ENCODE results near the gene PTGFRN.
A peak's percentile ranks its signal among the peaks of the same experiment; 100 is the strongest.
"Not testable (repeated sequence)": the region's sequence is repeated elsewhere in the genome, so short reads cannot be mapped to it uniquely, and the experiment has no call there.

PTGFRN gene

DNA sequence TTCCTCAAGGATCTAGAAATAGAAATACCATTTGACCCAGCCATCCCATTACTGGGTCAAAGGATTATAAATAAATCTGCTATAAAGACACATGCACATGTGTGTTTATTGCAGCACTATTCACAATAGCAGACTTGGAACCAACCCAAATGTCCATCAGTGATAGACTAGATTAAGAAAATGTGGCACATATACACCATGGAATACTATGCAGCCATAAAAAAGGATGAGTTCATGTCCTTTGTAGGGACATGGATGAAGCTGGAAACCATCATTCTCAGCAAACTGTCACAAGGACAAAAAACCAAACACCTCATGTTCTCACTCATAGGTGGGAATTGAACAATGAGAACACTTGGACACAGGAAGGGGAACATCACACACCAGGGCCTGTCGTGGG, 70.6 kb downstream of the PTGFRN start:
- not testable (repeated sequence) for DNase-seq

DNA sequence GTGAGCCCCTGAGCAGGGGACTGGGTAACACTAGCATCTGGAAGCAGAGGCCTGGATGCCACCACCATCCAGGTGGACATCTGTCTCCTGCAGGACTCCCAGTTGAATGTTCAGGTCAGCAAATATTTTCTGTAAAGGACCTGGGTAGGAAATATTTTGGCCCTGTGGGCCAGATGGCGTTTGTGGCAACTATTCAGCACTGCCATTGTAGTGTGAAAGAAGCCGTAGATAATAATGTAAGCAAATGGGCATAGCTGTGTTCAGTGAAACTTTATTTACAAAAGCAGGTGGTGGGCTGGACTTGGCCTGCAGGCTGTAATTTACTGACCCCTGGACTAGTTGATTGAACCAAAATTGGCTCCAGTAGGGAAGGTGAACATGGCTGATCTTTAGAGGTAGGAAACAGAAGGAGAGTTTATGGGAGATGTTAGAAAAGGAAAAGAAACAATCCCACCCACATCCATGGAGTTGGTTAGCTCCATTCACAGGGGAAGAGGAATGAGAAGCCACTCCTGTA, 71.9 kb downstream of the PTGFRN start:
- no peak for DNase-seq

DNA sequence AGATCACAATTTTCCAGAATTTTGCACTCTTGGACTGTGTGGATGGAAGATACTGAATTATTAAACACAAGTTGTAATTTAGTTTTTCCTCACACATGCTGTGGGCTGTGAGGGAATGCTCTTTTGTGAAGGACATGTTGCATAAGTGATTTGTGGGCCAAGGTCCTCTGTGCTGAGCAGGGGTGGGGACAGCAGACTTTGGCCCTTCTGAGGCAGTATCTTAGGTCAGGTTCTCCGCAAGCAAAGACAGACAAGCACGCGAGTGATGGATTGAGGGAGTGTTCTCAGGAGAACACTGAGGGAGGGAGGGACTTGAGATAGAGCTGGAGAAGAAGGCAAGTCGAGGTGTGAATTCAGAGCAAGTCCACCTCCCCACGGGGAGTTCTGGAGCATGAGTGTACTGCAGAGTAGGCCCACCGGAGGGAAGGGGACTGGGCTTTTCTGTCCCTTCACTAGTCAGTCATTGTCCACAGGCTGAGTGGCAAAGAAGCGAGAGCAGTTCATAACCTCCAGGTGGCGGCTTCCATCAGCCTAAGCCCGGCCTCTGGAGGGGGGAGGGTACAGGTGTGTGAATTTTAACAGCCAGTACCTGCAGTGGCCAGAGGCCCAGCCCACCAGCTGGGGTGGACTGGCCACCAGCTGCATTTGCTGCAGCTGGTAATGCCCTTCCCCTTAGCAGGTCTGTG, 72.7 kb downstream of the PTGFRN start:
- peak; percentile 24 for DNase-seq

DNA sequence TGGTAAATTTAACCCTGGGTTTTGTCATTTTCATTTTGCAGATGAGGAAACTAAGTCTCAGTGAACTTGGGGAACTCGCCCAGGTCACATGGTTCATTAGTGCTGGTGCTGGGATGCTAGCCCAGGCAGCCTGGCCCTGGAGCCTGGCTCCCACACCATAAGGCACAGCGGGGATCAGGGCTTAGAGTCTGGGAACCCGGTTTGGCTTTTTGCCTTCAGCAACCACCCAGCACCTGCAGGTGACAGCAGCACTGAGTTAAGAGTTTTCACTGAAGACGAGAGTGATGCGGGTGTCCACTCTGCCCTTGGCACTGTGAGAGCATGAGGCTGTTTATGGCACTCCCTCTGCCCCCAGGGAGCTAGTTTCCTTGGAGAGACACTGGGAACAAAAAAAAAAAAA, 73.4 kb downstream of the PTGFRN start:
- DNase-seq = no peak

DNA sequence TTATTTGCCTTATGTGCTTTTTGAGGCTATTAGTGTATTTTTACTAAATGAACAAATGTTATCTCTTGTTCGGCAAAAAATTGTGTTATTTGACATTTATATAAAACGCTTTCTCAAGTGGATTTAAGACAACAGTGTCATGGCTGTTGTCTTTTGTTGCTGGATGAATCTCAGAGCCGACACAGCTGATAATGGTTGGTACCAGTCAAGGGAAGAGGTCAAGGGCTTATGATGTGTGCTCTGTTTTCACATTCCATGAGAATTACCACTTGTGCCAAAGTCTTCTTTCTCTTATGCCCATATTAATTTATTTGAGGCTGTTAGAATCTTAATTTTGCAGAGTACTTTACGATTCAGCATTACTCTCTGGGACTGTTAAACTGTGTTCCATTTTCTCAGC, 74.0 kb downstream of the PTGFRN start:
- no peak for DNase-seq

DNA sequence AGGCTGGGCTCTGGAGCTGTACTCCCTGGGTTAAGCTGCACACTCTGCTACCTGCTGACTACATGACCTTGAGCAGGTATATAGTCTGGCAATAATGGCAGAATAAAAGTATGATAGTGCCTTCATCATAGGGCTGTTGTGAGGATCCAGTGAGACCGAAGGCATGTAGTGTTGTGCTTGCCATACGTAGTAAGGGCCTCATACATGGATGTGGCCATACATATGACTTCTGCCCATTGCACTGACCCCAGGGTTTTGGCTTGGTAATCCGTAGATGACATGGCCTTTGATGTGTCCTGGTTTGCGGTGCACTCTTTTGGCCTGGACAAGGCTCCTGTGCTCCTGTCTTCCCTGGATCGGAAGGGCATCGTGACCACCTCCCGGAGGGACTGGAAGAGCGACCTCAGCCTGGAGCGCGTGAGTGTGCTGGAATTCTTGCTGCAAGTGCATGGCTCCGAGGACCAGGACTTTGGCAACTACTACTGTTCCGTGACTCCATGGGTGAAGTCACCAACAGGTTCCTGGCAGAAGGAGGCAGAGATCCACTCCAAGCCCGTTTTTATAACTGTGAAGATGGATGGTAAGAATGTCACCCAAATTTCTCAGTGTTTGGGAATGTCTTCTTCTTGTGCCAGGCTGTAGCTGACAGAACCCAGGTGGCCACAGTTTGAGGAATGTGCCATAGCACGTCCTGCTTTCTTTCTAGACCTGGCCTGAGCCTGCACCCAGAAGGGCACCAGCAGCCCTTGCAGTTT, 74.9 kb downstream of the PTGFRN start:
- DNase-seq = no peak

DNA sequence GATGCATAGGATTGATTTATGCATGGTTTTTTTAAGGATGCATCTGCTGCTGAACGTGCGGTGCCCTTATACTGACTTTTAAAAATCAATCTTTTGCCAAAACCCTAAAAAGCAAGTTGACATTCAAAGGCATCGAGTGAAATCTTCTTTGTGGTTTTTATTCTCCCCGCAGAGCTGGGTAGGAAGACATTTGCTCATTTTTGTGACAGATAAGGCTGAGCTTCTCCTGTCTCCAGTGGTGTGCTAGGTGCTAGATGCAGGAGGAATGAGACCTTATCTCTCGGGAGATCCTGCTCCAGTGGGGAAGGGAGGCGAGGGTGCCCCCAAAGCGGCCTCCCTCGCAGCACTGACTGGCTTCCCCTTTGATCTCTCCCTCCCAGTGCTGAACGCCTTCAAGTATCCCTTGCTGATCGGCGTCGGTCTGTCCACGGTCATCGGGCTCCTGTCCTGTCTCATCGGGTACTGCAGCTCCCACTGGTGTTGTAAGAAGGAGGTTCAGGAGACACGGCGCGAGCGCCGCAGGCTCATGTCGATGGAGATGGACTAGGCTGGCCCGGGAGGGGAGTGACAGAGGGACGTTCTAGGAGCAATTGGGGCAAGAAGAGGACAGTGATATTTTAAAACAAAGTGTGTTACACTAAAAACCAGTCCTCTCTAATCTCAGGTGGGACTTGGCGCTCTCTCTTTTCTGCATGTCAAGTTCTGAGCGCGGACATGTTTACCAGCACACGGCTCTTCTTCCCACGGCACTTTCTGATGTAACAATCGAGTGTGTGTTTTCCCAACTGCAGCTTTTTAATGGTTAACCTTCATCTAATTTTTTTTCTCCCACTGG, 76.9 kb downstream of the PTGFRN start:
- DNase-seq = peak; percentile 59

DNA sequence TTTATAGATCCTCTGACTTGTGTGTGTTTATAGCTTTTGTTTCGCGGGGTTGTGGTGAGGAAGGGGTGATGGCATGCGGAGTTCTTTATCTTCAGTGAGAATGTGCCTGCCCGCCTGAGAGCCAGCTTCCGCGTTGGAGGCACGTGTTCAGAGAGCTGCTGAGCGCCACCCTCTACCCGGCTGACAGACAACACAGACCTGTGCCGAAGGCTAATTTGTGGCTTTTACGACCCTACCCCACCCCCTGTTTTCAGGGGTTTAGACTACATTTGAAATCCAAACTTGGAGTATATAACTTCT, 77.5 kb downstream of the PTGFRN start:
- peak; percentile 83 for DNase-seq

DNA sequence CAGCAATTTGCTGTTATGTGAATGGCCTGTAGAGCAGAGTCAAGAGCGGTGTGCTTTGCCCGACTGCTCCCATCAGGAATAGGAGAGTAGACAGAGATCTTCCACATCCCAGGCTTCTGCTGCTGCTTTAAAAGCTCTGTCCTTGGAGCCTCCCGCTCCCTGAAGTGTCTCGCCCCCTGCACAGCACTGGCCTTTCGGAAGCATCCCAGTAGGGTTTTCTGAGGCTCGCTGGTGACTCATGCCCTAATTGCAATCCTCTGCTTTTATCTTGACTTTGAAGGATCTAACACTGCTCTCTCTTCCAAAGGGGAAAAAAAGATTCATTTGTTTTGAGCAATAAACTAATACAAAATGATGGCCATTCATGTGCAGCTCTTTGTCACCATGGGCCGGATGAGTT, 78.5 kb downstream of the PTGFRN start:
- no peak for DNase-seq

DNA sequence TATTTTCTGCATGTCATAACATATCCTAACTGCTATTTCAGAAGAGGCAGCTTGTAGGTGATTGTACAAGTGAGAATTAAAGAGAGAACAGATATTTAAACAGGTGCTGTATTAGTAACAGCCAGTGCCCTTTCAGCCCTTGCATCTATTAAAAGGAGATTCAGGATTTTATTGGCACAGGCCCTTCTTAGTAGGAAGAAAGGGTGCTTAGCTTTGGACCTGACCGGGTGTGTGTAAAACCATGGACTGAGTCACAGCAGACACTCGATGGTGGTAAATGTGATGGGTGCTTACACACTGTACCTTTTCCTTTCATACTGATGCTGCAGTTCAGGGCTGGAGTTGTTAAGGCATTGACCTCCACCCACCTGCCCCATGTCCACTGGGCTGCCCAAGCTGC, 79.2 kb downstream of the PTGFRN start:
- no peak for DNase-seq

DNA sequence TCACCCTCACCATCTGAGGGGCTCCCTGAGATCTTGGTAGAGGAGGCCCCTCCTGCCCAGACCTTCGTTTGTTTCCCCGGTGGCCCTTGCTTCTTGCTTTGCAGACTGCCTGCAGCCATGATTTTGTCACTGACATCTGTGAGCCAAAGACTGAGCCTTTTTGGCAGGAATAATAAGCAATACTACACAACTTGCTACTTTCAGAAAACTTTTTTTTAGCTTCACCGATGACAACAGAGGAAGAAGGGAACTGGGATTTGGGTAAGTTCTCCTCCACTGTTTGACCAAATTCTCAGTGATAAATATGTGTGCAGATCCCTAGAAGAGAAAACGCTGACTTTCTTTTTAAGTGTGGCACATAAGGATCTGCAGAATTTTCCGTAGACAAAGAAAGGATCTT, 80.1 kb downstream of the PTGFRN start:
- DNase-seq = no peak

DNA sequence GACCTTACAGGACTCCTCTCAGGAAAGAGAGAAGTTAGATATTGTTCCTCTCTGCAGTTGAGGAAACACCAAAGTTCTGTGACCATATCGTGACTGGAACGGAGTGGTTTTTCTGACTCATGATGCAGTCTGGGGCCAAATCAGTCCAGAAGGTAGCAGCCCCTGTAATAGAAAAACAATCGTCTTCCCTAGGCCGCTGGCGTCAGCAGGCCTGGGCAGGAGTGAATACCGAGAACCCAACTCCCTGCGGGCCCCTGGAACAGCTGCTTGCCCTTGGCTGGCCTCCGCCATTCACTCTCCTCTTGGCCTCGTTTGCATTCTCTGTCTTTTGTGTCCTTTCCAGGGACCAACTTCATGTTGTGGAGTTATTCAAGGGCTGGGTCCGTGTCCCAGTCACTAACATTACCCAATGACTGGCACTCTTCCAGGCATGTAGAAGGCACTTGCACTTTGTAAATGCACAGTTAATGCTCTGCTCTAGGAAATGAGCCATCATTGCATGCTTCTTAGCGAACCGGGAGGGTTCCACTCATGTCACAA, 81.0 kb downstream of the PTGFRN start:
- no peak for DNase-seq

DNA sequence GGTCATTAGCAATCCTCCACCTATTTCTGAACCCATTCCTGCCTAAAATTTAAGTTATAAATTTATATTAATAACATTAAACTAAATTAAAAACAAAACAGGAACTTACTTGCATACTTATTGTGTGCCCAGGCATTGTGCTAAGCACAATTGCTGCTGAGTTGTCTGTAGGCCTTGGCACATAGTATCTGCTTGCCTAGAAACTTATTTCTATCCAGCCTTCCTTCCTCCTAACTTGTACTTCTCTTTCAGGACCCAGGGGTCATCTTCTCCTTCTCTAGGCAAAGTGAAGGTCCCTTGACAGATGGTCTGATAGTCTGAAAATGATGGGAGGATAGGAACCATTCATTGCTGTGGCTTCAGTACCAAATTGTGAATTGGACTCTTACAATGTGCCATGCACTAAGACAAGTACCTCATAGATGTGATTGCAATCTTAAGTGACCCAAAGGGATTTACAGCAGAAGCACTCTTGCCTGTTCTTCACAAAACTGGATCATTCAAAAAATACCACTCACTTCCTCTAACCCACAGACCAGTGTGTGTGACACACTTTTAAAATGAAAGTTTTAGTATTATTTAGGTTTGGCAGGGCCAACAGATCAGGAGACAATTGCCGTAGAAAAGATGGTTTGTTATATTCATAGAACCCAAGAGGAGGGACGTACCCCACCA, 81.6 kb downstream of the PTGFRN start:
- DNase-seq = no peak

DNA sequence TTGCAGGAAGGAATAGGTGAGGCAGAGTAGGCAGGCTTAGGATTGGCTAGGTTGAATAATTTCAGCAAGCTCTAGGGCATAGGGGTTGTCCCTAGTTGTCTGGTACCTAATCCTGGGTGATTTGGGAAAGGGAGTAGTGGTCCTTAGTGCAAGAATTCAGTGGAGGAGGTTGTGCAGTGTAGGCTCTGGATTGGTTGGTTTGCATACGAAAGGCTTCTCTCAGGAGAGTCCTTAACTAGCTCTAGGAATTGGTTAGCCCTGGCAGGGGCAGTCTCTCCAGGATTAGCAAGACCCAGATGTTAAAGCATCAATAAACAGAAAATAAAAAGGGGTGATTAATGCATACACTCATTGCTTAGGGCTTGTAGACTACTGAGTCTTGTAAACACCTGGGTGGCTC, 82.2 kb downstream of the PTGFRN start:
- DNase-seq = no peak

DNA sequence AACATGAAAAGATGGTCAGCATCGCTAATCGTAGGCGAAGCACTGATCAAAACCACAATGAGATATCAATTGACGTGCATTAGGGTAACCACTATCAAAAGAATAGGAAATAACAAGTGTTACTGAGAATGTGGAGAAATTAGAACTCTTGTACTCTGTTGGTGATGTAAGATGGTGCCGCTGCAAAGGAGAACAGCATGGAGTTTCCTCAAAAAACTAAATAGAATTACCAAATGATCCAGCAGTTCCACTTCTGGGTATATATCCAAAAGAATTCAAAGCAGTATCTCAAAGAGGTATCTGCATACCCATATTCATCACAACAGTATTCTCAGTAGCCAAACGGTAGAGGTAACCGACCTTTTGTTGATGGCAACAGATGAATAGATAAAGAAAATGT, 83.6 kb downstream of the PTGFRN start:
- no peak for DNase-seq

DNA sequence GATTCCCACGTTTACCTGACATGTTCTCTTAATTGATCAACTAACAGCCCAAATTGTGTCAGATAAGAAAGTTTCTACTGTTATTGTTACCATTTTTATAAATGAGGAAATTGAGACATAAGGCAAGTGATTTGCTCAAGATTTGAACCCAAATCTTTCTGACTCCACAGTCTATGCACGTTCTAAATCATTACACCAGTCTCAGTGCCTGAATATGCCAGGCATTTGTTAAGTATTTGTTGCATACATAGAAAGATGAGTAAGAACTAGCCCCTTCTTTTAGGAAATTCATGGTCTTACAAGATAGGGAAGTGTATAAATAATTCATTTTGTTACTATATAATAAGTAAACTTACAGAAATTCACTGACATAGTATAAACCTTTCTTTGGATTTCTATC, 84.7 kb downstream of the PTGFRN start:
- no peak for DNase-seq

DNA sequence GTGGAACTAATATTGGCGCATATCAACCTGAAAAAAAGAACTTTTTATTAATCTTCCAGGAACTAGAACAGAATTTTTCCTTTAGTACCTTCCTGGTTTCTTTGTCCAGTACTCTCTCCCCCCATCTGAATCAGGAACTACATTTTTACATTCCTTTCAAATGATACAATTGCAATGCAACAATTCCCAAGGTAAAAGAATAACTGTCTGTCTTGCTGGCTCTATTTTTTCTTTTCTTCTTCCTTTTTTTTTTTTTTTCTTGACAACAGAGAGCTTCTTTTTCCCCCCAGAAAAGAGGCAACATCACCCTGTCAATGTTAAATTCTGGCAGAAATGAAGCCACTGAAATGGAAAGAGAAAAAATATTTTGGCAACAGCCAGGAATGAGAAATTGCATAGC, 87.3 kb downstream of the PTGFRN start:
- no peak for DNase-seq

DNA sequence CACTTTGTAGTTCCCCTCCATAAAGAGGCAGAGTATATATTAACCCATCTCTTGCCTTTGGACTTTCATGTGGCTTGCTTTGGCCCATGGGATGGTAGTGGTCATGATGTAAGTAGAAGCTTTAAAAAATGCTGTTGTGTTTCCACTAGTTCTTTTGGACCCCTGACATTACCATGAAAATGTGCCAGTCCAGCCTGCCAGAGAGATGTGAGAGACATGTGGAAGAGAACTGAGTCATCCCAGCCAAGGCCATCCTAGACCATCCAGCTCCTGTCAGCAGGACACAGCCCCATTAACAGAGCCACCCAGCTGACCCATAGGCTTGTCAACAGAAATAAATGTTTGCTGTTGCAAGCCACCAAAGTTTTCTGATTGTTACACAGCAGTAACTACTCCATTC, 87.9 kb downstream of the PTGFRN start:
- DNase-seq = no peak

DNA sequence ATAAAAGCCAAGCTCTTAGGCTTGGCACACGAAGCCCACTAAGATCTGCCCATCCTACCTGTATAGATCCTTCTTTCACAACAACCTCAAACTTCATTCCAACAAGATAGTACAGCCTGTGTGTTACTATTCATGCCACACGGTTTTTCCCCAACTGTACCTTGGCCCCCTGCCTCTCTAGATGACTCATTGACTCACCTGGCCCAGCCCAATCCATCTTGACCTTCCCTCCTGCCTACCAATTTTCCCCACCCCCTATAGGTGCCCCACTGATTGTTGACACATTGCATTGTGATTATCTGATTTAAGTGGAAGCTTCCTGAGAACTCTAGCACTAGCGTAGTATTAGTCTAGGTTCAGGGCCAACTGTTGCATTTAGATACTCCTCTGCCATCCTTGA, 89.9 kb downstream of the PTGFRN start:
- no peak for DNase-seq

DNA sequence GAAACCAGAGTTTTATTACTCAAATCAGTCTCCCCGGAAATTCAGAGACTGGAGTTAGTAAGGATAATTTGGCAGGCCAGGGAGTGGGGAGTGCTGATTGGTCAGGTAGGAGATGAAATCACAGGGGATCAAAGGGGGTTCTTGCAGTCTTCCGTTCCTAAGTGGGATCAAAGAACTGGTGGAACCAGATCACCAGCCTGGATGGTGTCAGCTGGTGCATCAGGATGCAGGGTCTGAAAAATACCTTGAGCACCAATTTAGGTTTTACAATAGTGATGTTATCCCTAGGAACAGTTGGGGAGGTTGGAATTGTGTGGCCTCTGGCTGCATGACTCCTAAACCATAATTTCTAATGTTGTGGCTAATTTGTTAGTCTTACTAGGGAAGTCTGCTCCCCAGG, 90.4 kb downstream of the PTGFRN start:
- no peak for DNase-seq

DNA sequence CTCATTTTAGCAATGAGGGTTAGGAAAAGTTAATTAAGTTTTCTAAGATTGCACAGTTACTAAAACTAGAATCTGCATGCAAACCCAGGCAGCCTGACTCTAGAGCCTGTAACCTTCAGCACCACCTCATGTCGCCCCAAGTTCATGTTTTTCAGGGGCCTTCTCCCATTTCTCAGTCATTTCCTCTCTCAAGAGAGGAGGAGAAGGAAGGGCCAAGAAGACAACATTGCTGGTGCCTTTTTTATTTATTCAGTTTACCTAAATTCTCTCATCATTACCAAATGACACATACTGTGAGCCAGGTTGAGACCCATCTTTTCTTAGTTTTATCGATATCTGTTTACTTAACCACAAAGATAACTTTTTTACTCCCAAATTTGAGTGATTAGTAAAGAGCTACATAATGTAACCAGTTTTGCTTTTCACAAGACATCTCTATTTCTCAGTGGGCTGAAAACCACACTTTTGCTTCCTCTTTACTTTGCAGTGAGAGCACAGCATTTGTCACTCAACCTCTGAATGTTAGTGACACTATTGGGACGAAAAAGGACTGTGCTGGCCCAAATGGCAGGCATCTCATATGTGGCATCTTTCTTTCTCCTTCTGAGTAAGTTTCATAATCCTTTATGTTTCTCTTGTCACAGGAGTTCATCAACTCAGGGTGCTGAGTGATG, 91.7 kb downstream of the PTGFRN start, which contains the start of gene CD101:
Gene CD101, plus strand, starts transcription at position 507 of the 674 bp plus-strand sequence. Its CDS starts 58 bp downstream, at position 565.
- peak; percentile 31 for DNase-seq

DNA sequence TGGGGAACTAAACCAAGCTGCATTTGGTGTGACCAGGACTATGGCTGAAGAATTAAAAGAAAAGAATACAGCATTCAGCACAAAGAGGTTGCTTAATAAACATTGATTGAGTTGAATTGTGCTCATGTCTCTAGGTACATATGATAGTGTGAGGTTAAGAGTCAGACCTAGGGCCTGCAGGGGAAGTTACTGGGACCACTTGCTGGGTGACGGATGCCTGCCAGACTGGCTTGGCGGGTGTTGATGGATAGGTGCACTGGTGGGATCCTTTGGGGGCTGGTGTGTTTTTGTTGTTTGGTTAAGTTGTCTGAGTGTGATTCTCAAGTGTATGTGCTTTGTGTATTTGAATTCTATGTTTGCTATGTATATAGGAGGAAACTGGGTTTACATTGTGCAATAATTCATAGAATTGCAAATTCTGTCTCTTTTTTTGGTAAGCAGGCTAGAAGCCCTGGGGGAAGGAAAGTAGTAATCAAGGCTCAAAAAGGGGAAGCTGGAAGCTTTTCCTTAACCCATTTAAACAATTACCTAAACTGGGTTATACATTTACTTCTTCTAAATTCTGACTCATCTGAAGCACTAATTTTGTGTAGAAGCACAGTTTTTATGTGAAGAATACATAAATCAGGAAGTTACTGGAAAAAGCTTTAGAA, 93.6 kb downstream of the PTGFRN start:
- DNase-seq = no peak

All from CD4-positive, alpha-beta T cell treated with Interleukin-17A for 4 hours (primary cell).